GM18858 (cell line): ENCODE data around the gene MAP3K9.
A peak's percentile ranks its signal among the peaks of the same experiment; 100 is the strongest.

Experiments used
- ATAC-seq: cut with Tn5 transposase; IDR thresholded peaks from one replicate; pipeline ENCODE4 v1.9.1; 2021; ENCODE audit not compliant: unreplicated experiment

MAP3K9 gene

DNA sequence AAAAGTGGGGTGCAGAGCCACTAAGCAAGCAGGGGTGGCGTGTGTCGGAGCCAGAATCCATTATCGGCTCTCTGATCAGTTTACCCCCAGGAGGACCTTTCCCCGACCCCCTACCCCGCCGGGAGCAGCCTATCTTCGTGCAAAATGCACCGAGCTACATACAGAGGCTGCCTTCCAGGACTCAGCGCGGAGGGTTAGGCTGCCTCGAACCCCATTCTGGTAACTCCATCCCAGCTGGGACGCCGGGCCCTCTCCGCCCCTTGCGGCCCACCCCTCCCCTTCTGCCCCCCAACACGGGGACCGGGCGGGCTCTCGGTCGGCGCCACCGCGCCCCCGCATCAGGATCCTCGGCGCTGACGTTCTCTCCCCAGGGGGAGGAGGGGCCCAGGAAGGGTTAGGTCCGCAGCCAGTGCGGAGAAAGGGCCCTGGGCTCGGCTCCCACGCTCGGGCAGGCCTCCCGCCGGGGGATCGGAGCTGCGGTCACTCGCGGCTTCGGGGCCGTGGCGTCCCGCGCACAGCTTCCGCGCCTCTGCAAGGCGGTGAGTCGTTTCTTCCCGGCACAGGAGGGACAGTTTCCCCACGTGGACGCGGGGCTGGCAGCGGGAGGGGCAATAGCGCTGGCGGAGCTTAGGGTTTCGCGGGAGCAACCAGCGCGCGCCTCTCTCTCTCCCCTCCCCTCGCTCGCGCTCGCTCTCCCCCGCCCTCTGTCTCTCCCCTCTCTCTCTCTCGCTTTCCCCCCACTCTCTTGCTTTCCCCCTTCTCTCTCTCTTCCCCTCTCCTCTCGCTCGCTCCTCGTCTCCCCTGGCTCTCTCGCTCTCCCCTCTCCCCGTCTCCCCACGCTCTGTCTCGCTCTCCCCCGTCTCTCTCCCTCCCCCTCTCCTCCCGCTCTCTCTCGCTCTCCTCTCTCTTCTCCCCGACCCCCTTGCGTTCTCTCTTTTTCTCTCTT, 12.5 kb upstream of the MAP3K9 start:
- no peak for ATAC-seq

DNA sequence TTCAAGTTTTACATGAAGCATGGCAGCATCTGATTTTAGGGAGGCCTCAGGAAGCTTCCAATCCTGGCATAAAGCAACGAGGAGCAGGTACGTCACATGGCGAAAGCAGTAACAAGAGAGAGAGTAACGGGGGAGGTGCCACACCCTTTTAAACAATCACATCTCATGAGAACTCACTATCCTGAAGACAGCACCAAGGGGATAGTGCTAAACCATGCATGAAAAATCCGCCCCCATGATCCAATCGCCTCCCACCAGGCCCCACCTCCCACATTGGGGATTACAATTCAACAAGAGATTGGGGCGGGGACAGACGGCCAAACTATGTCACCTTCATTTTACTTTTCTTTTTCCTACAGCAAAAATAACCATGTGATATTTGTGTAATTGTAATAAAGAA, 7.2 kb upstream of the MAP3K9 start:
- no peak for ATAC-seq

DNA sequence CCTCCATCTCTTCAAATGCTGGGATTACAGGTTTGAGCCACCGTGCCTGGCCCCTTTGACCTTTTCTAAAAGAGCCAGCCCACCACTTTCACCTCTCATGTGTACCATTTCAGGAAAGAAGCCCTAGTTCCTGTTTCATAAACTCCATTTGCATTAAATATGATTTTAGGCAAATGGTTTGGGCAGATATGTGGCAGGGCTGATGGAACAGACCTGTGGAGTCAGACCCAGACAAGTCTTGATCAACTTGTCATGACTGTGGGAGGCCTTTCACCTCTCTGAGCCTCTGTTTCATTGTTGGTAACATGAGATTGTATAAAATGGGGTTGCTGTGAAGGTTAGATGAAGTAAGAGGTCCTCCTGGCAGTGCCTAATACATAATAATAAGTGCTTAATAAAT, 5.2 kb upstream of the MAP3K9 start:
- no peak for ATAC-seq

DNA sequence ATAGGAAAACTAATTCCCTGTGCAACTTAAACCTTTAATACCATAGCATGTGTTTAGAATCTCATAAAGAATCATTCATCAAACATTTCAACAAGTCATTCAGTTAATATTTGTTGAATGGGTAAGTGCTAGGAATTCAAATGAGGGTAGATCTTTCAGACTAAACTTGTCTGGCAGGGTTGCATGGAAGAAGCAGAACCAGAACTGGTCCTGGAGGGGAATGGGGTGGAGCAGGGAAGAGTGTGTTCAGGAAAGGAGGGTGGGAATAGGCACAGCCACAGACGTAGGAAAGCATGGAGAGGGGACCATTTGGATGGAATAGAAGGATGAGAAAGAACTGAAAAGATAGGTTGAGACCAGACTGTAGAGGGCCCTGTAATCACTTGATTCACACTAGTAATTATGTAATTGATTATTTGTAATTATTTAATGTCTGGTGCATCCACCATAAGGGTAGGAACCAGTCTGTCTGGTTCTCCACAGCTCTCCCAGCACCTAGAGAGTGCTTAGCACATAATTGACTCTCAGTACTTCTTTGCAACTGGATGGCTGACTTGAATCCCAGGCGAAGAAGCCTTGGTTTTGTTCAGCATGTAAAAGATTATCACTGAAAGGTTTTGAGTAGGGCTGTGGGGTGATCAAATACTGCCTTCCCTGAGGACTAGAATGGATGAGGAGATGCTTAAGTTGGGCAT, 3.0 kb upstream of the MAP3K9 start:
- no peak for ATAC-seq

DNA sequence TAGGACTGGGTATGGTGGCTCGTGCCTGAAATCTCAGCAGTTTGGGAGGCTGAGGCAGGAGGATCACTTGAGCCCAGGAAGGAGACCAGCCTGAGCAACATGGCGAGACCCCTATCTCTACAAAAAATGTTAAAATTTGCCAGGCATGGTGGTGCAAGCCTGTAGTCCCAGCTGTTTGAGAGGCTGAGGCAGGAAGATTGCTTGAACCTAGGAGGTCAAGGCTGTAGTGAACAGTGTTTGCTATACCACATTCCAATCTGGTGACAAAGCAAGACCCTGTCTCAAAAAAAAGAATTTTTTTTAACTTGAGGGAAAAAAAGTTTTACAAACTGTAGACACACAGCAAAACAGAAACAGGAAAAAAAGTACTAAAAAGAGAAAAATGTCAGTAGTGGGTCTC, 2.3 kb upstream of the MAP3K9 start:
- ATAC-seq: no peak

DNA sequence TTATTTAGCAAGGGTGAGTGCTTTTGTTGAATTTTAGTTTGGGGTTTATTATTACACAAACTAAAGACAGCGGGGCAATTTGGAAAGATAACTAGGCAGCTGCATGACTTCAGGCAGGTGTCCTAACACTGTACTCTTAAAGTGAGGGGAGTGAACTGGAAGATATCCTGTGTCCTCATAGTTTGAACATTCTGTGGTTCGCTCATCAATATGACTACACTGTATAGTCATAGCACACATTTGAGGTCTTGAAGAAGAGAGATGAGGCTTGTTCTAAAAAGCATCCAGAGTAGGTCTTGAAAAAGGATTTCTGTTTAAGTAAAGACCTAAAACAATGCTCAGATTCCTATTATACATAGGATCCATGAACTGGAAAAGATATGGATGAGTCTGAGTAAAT, 1.7 kb upstream of the MAP3K9 start:
- no peak for ATAC-seq

DNA sequence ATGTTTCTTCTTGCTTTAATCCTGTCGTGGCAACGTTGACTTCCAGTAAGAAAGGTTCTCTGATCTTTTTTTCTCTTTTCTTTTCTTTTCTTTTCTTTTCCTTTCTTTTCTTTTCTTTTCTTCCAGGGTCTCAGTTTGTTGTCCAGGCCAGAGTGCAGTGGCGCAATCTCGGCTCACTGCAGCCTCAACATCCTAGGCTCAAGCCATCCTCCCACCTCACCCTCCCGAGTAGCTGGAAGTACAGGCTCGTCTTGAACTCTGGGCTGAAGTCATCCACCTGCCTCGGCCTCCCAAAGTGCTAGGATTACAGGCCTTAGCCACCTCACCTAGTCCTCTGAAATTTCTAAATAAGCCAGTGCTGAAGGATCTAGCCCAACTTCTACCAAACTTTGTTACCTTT, 1.3 kb upstream of the MAP3K9 start:
- ATAC-seq: no peak

DNA sequence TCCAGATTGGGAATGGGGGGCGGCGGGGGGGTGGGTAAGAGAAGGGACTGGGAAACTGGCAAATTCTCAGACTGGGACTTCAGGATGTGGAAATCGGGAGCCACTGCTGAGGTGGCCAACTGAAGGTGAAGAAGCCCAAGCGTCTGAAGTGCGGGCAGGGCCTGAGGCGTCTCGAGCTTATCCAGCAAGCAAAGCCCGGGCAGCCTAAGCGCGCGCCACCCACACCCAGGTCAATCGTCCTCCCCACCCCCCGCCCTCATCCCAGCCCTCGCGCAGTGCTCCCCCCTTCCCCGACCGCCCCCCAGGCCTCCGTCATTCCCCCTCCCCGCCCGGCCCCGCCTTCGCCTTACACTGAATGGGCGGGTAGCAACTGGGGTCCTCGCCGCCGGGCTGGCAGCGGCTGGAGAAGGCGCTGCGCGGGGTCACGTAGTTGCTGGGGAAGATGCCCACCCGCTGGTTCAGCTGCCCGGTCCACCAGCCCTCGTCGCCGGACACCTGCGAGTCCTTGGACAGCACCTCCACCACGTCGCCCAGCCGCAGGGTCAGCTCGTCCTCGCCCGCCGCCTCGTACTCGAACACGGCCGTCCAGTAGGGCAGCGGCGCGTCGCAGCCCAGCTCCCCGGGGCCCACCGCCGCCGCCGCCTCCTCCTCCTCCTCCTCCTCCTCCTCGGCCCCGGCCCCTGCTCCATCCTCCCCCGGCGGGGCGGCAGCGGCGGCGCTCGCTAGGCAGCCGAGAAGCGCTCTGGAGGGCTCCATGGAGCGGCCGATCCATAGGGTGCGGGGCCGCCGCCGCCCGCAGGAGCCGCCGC, 693 bp downstream of the MAP3K9 start:
- no peak for ATAC-seq

DNA sequence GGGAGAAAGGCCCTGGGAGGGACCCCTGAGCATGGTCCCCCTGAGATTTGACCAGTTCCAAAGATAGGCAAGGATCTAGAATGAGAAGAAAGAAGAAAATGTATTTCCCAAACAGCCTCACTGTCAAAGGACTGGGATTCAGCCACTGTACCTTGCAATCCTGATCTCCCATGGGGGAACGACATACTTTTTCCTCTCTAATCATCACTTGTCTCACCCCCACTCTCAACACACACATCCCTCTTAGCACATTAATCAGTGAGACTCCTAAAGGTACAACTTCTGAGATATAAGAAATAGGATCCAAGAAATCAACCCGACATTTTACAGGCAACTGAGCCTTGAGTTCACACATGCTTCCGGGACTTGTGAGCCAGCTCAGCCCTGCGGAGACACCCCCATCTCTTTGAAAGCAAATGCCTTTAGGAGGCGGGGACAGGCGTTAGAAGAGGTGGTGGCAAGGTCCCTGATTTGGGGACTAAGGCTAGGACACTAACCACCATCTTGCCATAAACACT, 1.4 kb downstream of the MAP3K9 start:
- ATAC-seq: no peak

DNA sequence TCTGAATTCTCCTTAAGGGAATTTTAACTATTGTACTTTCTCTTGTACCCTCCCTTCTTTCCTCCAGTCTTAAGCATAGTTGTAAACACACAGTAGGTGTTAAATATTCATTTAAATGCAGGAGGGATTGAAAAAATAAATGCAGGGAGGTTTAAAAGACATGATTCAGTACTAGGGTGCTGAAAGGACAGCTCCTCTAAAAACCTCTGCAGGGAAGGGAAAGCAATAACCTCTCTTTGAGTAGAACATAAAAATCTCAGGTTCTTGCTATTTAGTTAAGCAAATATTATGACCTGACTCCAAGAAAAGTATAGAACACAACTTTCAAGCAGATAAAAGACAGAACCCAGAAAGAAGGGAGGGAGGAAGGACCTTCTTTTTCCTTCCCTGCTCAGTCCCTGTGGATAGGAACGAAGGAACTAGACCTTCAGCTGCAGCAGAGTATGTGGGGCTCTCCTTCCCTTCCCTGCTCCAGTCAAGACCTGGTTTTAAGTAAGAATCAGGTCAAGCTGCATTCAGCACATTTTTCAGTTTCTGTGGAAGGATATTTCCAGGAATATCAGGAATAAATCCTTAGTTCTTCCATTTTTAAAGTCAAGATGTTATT, 4.7 kb downstream of the MAP3K9 start:
- no peak for ATAC-seq

DNA sequence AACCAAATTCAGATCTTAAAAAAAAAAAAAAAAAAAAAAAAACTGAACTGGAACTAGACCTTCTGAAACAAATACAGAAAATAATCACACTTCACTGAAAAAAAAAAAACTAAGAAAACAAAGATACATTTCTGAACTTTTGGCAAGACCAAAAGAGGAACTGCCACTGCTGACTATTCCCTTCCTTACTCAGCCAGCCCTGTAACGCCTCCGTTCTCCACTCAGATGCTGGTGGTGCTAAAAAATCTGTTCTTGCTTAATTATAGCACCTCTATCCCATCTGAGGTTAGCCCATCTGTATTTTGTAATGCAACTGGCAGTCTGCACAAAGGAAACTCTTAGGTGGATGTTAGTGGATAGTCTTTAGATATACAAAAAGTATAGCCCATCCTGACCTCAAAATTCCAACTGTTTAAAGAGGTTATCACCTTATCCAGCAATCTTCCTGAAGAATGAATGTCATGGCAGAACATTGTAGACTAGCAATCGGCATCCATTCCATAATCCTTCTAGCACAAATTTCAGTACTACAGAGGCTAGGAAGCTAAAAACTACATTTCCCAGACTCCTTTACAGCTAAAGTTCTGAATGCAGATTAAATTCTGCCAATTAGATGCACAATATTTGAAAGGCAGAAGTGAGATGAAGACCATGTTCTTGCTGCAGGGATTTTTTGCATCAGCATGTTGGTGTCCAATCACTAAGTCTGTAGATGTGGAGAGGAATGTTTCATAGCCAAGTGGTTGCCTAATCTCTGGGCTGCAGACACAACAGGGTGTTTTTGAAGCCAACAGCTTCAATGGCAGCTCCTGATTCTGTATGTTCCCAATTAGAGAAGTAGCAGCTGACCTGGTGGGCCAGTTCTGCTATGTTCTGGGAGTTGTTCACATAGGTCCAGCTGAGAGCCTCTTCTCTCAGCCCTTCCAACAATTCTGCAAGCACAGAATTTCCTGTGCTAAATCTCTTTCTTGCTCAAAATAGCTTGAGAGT, 5.7 kb downstream of the MAP3K9 start:
- peak; percentile 67 for ATAC-seq

DNA sequence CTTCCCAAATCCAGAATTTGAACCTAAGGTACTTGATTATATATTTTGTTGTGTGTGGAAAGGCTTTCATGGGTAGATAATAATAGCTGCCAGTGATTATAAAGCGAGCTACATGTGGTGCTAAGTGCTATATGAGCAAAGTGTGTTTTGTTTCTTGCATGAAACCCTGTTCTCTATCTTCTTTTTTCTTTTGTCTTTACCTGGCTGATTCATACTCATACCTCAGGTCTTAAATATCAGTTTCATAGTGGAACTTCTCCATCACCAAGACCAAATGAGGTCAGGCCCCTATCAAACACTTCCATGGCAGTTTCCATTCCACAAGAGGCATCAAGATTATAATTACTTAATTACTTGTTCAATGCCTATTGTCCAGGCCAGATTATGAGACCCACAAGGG, 6.9 kb downstream of the MAP3K9 start:
- ATAC-seq: no peak

DNA sequence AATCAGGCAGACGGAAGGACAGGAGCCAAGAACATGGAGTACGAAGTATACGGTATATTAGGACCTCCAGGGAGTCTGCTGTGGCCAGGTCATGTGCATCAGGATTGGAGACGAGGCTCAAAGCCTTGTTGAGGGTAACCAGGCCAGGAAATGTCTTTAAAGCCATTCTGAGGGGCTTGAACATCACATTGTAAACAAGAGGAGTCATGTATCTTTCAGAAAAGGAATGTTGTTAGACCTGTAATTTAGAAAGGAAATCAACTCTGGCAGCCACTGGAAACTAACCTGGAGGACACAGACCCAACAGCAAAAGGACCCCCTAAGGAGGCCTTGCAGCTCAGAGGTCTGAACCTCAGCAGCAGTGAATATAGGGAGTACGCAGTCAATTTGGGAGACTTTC, 7.5 kb downstream of the MAP3K9 start:
- ATAC-seq: no peak

DNA sequence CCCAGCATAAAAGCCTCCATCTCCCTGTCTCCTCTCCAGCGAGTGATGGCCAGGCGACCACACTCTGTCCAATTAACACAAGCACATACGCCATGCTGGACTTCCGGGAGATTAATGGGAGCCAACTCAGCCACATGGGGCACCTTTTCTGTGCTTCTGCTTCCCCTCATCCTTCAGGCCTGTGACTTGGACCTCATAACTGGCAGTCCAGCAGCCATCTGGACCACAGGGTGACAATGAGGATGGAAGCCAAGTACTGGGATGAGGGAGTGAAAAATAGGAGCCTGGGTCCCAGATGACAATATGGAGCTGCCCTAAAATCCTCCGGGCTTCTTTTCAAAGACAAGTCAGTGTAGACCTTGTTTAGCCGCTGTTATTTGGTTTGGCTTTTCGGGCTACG, 12.8 kb downstream of the MAP3K9 start:
- ATAC-seq: no peak

DNA sequence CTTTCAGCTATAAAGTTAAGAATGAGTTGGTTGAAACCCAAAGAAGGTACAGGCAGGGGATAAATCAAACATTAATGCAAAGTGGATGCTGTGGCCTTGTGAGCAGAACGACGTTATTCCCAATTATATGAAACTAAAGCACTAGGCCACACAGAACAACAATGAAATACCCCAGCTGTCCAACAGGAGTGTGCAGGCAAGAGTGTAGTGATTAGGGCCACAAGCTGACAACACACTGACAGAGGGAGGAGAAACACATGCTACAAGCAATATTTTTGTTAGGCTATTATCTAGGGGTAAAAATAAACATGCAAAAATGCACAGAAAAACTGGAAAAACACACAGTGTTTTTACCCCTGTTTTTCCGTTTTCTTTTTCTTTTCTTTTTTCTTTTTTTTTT, 15.0 kb downstream of the MAP3K9 start:
- no peak for ATAC-seq

DNA sequence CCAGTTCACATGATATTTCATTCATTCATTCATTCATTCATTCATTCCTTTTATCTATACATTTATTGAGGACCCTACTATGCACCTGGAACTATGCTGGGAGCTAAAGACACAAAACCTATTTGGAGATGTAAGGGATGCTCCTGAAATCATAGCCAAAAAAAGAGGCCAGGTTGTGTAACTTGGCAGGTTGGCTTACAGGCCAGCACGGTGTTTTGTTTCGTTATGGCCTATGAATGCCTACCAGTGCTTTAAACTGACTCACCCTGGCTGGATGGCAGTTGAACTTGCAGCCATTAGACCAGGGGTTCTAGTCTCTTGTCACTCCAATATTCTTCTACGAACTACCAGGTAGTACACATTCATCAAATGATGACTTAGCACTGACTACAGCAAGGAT, 15.7 kb downstream of the MAP3K9 start:
- no peak for ATAC-seq

DNA sequence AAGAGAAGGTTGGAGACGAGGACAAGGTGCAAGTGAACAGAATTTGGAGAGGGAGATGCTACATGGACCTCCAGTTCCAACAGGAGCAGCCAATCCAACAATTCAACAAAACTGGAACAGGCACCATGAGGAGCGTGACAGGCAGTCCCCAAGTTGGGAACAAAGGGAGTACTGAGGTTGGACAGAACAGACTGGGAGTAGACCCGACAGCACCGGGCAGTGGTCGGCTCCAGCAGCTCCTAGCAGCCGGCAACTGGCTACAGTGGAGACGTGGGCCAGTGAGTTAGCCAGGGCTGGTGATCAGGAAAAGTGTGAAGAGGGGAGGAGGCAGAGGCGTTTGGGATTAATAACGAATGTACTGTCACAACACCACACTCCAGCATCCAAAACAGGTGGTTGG, 16.4 kb downstream of the MAP3K9 start:
- ATAC-seq: no peak

DNA sequence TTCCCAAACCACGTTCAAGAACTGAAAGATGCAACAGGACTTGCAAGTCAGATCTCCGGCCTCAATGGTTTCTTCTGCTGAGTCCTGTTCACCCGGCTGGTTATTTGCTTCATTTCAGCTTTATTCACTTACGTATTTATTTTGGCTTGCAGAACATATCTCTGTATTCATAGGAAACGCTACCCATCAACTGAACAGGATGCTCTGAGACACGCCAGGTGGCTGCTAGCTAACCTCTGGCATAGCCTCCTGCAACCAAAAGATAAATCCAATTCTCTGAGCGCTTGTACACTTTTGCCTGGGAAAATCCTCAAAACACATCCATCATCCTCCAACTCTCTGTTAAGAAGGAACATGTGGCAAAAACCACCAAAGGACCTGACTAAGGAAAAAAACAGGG, 17.3 kb downstream of the MAP3K9 start:
- no peak for ATAC-seq

DNA sequence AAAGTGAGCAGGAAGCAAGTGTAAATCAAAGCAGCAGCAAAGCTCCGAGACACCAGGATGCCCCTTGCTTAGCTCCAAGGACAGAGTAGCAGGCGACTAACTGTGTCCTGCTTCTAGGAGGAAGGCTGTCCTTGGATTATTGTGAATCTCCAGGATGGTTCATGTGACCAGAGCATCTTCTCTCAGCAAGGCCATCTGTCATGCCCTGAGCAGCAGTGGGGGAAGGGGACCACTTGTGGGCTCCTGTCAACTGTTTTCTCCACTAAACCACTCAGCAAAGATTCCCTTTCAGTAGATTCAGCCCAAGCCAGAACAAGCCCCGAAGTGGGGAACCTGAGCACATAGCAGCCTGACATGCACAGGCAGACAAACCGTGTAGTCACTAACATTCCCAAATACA, 19.4 kb downstream of the MAP3K9 start:
- no peak for ATAC-seq

DNA sequence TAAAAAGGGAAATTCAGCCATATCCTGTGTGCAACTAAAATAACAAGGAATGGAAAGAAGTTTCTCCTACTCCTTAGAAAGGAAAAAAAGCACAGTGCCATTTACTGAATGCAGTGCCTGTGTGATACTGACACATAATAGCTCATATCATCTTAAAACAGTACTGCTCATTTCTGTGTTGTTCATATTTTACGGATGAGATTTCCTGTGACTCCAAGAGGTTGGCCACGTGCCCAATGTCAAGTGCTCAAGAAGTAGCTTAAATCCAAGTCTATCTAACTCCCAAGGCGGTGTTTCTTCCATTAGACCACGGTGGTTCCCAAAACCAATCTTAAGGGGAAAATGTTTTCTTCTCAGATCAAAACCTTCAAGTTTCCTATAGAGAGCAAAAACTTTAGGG, 20.0 kb downstream of the MAP3K9 start:
- no peak for ATAC-seq
